ENCODE measurements around the gene DRGX.

The DRGX gene

GRCh38 chr10:49385939-49386922 lies 9.7 kb downstream of the DRGX start:
- ChIA-PET CTCF (interaction anchor here (1.0 kb wide), 1 partner anchor 9 kb away, joined by 3 read pairs; no protein-coding TSS in a partner anchor), POLR2A (no interaction called here)
- no peak for DNase-seq (ENCODE audit: extremely low spot score)
- TF ChIP-seq, protein P1, sequence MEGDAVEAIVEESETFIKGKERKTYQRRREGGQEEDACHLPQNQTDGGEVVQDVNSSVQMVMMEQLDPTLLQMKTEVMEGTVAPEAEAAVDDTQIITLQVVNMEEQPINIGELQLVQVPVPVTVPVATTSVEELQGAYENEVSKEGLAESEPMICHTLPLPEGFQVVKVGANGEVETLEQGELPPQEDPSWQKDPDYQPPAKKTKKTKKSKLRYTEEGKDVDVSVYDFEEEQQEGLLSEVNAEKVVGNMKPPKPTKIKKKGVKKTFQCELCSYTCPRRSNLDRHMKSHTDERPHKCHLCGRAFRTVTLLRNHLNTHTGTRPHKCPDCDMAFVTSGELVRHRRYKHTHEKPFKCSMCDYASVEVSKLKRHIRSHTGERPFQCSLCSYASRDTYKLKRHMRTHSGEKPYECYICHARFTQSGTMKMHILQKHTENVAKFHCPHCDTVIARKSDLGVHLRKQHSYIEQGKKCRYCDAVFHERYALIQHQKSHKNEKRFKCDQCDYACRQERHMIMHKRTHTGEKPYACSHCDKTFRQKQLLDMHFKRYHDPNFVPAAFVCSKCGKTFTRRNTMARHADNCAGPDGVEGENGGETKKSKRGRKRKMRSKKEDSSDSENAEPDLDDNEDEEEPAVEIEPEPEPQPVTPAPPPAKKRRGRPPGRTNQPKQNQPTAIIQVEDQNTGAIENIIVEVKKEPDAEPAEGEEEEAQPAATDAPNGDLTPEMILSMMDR (IDR thresholded peaks at IDR 0.05; ENCODE audit: control extremely low read depth, extremely low read depth, low read depth, missing control alignments) = no peak

DNA sequence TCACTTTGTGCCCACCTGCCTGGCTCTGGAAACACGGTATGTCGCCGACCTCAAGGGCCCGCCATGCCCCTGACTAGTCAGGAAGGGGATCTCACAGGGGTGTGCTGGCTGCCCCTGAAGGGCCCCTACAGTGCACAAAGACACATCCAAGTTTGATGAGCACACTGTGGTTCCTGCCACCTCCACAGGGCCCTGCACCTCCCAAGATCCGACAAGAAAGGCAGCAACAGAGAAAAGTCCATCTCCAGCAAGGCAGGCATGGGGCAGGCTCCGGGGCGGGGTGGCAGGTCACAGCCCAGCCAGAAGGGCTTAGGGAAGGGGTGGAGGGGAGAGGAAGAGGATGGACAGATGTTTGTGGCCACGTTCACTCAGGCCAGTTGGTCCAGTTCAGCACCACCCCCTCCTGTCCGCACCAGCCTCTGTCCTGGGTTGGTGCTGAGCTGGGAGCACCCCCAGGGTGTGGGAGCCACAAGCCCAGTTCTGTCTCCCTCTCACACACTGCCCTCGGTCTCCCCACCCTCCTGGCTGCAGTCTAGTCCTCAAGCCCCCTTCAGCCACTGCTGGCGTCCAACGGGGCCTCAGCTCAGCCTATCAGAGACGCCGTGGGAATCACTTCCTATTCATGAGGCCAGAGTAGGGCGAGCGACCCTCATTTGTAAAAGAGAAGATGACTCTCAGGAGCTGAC lies 11.5 kb downstream of the DRGX start:
- POLR2A ChIA-PET = no interaction called here
- no peak for DNase-seq (ENCODE audit: extremely low spot score)
- CTCF ChIA-PET = interaction anchor here (0.8 to 1.2 kb wide), 2 partner anchors 12 to 726 kb away, joined by 3 to 6 read pairs; no protein-coding TSS in a partner anchor
- TF ChIP-seq, protein P1 (IDR thresholded peaks at IDR 0.05; ENCODE audit: control extremely low read depth, extremely low read depth, low read depth, missing control alignments) = no peak

DNA sequence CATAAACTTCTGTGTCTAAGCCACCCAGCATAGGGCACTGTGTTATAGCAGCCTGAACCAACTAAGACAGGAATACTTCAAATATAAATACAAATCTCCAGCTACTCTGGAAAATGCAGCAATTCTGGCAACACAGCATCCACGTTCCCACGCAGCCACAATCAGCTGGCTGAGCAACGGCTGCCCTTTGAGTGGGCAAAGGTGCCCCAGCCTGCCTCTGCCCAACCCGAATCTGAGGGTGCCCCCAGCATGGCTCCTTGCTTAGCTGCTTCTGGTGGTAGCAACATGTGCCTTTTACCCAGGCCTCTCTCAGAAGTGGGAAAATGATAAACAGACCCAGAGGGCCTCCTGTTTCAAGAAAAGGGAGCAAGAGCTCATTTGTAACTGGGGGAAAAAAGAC lies 12.0 kb downstream of the DRGX start:
- ChIA-PET CTCF (interaction anchor here (0.8 to 2.3 kb wide), 3 partner anchors 11 to 726 kb away, joined by 3 to 8 read pairs (median 6); no protein-coding TSS in a partner anchor), POLR2A (no interaction called here)
- TF ChIP-seq, protein P1 (IDR thresholded peaks at IDR 0.05; ENCODE audit: control extremely low read depth, extremely low read depth, low read depth, missing control alignments) = no peak
- DNase-seq (ENCODE audit: extremely low spot score) = no peak

GRCh38 chr10:49382826-49383225 lies 13.1 kb downstream of the DRGX start:
- ChIA-PET POLR2A (no interaction called here), CTCF (interaction anchor here (1.2 to 2.3 kb wide), 2 partner anchors 10 to 25 kb away, joined by 6 to 8 read pairs; no protein-coding TSS in a partner anchor)
- no peak for DNase-seq (ENCODE audit: extremely low spot score)
- TF ChIP-seq, protein P1 (IDR thresholded peaks at IDR 0.05; ENCODE audit: control extremely low read depth, extremely low read depth, low read depth, missing control alignments) = no peak

DNA sequence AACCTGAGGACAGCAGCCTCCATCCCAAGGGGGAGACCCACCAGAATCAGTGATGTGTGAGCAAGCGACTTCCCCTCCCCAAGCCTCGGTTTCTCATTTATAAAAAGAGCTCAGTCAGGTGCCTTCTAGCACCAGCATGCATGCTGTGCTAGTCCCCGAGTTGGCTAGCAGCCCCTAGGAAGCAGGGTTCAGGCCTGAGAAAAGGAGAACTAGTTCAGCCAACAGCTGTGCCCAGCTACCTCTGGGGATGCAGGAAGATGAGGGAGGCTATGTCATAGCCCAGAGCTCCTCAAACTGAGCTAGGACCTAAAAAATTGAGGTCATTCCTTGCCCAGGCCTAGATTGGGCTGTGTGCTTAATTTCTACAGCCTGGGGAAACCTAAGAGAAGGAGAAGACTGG lies 13.7 kb downstream of the DRGX start:
- TF ChIP-seq, protein P1 (IDR thresholded peaks at IDR 0.05; ENCODE audit: control extremely low read depth, extremely low read depth, low read depth, missing control alignments) = no peak
- CTCF ChIA-PET = interaction anchor here (2.3 kb wide), 1 partner anchor 25 kb away, joined by 8 read pairs; no protein-coding TSS in a partner anchor
- no peak for DNase-seq (ENCODE audit: extremely low spot score)
- POLR2A ChIA-PET = no interaction called here

GRCh38 chr10:49381111-49381900 lies 14.6 kb downstream of the DRGX start:
- ChIA-PET POLR2A (no interaction called here), CTCF (no interaction called here)
- no peak for DNase-seq (ENCODE audit: extremely low spot score)
- TF ChIP-seq, protein P1 (IDR thresholded peaks at IDR 0.05; ENCODE audit: control extremely low read depth, extremely low read depth, low read depth, missing control alignments) = no peak

All from GM10248 (cell line).